ENCODE measurements around the gene PRKCH. TPM values are rescaled to one million over a fixed set of nuclear protein-coding genes. Genes with fewer than 3 reads are reported as not detected.

PRKCH gene
- total RNA-seq, 1 experiment from 2014 or later = 2.3 TPM

DNA sequence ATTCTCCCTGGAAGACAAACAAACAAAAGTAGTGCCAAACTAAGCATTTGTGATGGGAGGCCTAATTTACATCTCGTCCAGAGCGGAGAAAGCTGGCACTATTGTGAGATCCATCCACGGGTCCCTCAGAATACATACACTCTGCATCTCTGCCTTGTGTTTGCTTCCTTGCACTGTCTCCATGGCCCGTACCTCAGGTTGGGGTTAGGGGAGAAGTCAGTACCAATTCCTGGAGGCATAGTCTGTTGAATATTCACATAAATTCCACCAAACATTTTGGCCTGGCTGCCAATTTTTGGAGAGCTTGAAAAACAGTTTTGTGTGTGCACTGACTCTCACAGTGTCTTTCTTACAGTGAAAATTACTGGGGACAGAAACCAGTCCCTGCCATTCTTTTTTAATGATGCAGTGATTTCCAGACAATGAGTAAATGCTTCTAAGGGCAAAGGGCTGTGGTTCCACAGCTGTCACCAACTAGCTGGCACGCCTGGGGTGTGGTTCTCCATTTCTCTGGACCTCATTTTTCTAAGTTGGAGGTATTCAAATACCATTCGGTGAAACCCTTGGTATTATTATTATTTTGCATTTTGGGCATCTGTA, 254.3 kb downstream of the PRKCH start:
- no peak for DNase-seq (ENCODE audit: extremely low read depth, low read depth)

DNA sequence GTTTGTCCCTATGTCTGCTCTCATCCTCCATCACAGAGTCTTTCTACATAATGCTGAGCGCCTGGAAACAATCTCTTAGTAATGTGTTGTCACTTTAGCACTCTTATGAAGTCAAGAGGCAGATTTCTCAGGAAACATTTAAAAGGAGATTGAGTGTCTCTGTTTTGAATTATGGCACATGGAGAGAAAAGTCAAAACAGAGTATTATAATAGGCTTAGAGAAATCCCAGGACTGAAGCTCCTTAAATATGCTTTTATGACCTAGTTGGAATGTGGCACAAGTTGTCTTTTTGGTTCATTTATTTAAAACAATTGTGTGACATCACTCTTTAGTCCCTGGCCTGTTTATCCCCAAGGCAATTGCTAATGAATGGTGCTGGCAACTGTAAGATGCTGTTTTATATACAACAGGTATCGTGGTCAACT, 256.1 kb downstream of the PRKCH start:
- no peak for DNase-seq (ENCODE audit: extremely low read depth, low read depth)

DNA sequence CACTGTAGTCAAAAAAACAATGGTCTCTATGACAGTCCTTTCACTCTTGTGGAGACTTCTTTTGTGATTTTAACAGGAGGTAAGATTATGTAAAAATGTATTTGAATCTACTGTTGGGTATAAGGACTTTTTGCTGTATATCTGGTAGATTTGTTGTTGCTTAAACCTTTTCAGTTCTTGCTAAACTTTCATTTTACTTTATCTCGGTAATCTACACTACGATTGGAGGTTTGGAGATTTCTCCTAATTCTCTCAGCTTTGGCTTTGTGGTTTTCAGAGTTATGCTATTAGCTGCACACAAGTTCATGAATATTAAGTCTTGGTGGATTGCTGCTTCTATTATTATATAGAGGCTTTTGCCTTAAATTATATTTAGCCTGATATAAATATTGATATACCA, 257.4 kb downstream of the PRKCH start:
- DNase-seq (ENCODE audit: extremely low read depth, low read depth) = no peak

DNA sequence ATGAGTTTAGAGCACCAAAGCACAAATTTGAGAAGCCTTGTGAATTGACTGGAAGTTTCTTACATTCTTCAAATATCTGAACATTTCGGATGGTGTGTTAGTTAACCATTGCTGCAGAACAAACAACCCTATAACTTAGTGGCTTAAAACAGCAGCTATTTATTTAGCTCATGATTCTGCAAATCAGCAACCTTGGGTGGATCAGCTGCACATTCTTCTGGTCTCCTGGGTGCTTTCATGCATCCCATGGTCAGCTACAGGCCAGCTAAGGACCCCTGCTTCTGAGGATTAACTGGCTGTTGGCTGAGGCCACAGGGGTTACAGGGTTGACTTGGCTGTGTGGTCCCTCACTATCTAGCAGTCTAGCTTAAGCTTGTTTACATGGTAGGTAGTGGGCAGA, 260.0 kb downstream of the PRKCH start:
- no peak for DNase-seq (ENCODE audit: extremely low read depth, low read depth)

DNA sequence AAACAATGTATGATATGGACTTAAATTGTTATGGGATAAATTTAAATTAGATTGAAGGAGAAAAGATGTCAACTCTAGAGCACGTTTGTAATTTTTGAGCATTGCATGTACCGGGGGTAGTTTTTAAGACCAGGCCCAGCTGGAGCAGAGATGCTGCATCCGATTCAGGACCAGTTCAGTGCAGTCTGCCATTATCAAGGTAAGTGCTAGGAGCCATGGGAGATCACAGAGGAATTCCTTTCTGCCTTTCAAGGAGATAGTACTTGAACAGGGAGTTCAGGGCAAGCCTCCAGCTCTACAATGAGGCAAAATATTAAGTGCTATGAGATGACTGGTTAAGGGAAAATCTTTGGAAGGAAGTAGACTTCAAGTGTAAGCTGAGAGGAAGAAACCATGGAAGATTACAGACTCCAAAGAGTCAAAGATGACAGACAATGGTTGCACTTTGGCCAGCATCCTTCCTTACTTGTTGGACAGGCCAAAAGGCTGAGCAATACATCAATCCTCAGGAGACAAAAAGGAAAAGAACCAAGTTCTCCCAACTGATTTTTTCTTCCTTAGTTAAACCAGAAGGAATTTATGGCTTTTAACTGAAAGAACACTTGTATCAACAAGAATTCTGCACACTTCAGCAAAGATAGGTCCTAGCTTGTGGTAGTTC, 260.7 kb downstream of the PRKCH start:
- no peak for DNase-seq (ENCODE audit: extremely low read depth, low read depth)

DNA sequence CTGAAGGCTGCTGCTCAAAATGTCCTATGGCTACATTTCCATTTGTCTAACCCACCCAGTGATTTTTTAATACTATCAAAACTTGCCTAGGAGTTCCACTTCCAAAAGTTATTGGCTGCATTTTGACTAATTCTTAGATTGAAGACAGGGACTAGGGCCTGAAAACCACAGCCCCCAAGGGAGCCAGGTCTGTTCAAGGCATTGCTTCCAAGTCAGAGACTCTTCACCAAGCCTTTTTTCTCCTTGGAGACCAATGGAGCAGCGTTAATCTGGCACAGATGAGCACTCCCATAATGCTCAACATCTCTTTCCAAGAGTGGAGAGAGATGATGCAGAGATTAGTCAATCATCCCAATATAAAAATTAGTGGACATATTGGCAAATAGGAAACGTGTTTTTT, 261.4 kb downstream of the PRKCH start:
- no peak for DNase-seq (ENCODE audit: extremely low read depth, low read depth)

DNA sequence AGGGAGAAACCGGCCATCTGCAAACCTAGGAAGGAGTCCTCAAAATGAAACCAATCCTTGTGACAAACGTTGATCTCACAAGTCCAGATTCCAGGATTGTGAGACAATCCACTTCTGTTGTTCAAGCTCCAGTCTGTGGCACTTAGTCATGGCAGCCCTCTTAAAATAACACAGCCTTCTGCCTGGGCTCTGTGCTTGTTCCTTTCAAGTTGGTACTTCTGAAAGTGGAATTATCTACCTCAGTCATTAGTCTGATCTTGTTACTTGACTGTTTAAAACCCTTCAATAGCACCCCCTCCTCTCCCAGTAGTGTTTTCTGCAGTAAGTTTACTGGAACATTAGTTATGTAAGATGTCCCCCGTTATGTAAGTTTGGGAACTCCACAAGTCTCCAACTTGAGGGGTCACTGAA, 263.0 kb downstream of the PRKCH start:
- DNase-seq (ENCODE audit: extremely low read depth, low read depth) = no peak

DNA sequence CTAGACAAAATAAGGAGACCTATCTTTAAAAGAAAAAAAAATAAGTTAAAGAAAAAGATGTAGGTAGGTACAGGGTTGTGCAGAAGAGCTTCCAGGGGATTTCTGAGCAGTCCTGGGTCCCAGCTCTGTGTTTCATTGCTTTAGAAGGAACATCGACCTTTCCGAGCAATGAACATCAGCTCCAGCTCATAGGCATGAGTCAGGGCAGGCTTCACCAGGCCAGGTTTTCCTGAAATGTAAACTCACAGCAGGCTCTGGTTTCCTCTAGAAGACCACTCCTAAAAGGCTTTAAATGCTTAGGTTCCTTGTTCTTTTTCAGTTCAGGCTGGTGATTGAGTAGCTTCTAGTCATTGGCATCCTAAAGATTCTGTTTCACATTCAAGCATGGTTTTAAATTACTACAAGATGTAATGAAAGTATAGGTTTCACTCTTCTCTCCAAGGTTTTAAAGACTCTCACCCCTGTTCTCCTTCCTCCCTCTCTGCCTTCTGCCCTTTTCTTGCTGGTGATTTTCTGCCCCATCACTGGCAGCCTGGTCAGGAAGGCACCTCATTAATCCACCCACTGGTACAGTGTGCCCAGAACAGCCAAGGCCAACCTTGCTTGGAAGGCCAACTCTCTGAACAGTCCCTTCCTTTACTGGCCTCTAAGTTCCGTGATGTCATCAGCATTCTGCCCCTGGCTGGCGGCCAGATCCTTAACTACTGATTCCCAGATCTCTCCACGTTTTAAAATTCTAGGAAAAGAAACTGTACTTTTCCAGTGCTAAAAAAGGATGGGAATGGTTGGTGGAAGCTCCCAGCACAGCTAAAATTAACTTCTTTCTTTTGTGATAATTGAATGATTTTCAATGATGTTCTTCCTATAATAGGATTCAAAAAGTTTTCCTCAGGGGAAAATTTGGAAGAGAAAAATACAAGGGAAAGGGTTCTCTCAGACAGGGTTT, 264.5 kb downstream of the PRKCH start:
- no peak for DNase-seq (ENCODE audit: extremely low read depth, low read depth)

DNA sequence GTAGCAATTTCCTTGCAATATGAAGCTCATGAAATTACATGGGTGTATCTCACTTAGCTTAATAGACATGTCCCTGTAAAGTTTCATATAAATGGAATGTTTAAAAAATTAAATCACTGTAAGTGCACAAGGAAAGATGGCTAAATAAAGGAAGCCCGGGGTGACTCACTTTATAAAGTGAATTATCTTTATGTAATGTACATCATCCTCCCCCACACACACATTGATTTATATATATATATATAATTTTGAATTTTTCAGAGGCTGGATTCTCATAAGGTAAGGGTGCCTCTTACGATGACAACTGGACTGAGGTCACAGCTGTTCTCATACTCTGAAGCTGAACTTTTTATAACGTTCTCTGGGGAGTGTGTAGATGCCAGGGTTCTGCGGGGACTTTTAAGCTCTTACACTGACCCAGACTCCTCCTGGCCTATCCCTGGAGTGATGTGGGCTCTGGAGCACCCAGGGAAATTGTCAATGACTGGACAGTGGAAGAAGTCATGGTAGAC, 265.2 kb downstream of the PRKCH start:
- DNase-seq (ENCODE audit: extremely low read depth, low read depth) = no peak

DNA sequence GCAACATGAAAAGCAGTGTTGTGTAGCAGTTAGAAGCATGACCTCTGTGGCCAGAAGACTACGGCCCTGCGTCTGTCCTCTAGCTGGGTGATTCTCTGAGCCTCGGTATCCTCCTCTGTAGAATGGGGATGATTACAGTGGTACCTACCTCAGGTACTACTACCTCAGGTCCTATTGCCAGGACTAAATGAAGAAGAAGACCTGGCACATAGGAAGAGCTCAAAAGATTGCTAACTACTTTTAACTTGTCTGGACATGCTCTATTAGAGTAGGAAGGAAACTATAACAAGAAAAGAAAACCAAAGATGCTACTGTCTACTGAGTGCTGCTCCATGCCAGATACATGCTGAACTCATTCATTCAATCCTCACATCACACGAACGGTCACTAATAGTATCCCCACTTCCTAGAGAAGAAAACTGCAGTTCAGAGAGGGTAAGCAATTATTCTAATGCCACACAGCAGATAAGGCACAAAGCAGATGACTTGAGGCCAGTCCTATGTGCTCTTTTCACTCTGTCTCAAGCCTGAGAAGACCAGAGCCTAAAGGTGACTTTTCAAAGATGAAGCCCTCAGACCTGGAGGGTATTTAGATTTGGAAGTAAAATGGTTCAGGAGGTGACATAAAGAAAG, 265.8 kb downstream of the PRKCH start:
- no peak for DNase-seq (ENCODE audit: extremely low read depth, low read depth)

DNA sequence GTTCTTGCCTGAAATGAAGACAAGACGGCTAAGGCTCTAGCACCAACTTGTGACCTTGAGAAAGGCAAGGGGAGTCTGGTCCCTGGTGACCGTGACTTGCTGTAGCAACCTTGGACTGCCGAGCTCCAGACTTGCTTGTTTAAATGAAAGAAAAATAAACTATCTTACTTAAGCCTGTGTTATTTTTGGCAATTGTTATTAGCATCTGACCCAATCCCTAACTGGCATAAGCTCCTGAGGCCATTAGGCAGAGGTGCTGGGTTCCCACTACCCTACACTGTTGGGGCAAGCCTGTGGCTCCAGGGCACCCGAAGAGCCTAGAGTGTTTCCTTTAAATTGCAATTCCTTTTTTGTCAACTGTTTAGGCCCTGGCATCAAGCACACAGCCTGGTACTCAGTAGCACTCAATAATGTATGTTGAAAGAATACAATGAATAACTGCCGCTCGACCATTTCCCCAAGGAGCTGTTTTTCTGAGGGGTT, 267.1 kb downstream of the PRKCH start:
- no peak for DNase-seq (ENCODE audit: extremely low read depth, low read depth)

DNA sequence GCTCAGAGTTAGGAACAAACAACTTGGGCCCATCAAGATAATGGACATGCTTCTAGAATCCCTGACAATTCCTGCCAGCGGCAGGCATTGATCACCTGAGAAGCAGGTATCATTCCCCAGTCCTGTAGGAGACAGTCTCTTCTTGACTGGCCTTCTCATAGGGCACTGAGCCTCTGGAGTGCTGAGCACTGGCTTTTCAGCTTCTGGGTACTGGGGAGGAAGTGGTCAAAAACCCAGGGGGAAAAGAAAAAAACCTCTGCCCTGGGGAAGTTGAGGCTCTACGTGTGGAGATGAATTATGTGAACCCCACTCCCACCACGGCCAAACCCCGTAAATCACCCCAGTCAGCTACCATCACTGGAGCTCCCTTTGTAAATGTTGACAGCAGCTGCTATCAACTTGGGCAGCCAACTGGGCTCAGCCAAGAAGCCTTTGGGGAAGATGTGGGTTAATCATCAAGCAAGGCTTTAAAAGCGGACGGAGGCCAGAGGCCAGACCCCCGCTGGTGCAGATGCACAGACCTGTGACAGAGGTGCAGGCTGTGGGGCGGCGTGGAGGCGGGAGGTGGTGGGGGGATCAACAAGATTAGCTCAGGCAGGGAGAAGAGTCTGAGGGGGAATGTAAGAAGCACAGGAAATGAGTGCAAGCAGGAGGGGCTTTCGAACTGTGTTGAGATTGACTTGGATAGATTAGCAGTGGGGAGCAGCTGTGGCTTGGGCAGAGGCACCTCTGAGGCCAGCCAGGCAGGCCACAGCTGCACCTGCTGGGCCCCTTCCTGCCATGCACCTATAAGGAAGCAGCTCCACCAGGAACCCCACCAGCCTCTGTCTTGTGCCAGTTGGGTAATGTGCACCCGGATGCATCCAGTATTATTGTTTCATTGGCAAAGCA, 268.6 kb downstream of the PRKCH start:
- DNase-seq (ENCODE audit: extremely low read depth, low read depth) = no peak

DNA sequence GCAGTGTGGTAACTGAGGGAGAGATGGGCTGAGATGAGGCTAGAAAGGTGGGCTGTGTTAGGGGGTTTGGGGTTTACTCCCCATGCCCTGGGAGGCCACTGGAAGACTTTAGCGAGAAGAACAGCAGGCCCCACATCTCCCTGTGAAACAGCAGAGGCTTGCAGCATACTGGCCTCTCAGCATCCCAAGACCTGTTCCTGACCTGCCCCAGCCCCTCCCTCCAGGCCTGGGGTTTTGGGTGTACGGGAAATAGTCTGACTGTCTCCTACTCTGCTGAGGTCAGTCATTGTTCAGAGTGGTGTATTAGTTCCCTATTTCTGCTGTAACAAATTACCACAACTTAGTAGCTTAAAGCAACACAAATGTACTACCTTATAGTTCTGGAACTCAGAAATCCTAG, 270.5 kb downstream of the PRKCH start:
- no peak for DNase-seq (ENCODE audit: extremely low read depth, low read depth)

DNA sequence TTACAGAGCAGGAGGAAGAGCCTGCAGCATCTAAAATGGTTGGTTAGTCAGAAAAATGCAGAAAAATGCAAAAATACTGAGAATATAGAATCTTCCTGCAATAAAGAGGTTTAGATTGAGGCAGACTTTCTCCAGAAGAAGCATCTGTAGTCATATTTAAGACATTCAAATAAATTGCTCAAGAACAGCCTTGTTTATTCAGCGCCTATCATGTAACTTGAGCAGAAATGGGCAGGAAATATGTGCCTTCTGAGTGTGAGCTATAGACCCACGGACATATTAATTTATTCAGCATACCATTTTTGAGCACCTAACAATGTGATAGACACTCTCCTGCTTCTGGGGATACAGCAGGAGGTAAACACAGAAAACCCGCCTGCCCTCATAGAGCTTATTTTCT, 272.0 kb downstream of the PRKCH start:
- DNase-seq (ENCODE audit: extremely low read depth, low read depth) = no peak

DNA sequence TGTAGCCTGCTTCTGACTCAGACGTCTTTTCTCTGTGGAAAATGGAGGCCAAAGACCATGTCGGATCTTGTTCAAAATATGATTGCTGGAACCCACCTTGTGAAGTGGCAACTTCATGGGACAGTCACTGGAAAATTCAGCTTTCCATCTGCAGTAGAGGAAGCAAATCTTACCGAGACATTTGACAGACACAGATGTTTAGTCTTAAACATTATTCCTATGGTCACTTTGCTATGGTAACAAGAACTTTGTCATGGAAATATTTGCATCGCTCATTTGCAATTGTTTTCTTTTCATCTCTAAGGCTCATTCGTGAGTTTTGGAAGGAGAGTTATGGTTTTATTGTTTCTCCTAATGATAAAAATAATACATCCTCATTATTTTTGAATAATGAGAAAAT, 275.6 kb downstream of the PRKCH start:
- no peak for DNase-seq (ENCODE audit: extremely low read depth, low read depth)

DNA sequence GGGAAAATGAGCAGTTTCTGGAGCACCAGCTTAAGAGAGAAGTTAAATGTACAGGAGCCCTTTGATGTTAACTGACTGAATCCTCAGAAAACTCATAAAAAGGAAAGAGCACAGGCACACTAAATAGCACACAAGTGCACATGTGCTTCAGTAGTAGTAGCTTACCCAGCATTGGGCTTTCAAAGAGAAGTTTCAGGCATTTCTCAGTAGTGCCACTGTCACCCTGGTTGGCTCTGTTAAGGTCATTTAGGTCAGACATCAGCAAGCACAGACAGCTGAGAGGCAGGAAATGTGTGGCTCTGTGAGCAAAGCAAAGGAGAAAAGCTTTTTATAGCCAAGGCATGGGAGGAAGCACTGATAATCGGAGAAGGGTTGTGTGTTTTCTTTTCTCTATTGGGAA, 277.6 kb downstream of the PRKCH start:
- no peak for DNase-seq (ENCODE audit: extremely low read depth, low read depth)

DNA sequence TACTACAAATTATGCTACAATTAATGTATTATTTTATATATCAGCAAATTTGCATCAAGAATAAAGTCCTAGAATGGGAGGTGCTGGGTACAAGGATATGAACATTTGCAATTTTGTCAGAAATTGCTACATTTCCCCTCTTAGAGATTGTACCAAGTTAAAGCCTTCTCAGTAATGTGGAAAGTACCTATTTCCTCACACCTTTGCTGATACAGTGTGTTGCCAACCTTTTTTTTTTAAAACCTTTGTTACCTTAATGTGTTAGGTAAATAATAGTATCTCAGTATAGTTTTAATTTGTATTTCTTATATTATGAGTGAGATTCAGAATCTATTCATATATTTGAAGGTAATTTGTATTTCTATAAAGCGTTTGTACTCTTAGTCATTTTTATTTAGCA, 278.6 kb downstream of the PRKCH start:
- DNase-seq (ENCODE audit: extremely low read depth, low read depth) = no peak
